GM12878 (cell line): Measurements from ENCODE around the gene MRPL32. TPM values are rescaled to one million over a fixed set of nuclear protein-coding genes. Genes with fewer than 3 reads are reported as not detected.

Experiments
- ATAC-seq: fragments of 200-7000 bp; cut with Tn5 transposase; 3 replicates; pipeline ENCODE4 v1.9.1; 2020; ENCODE audit warnings: mild to moderate bottlenecking, moderate library complexity
- BruUV-seq: library from RNA; stranded (reverse); fragments of 400-500 nt; replicated peaks from 2 replicates; lab custom pipeline; 2021; lab: Mats Ljungman, UMichigan
- CTCF ChIA-PET: fragments of 300-600 bp; sonication (Branson Sonifier 250); formaldehyde crosslinking; extraction: SDS; loops from one replicate; lab custom pipeline; 2021; ENCODE audit warnings: inconsistent platforms; lab: Yijun Ruan, JAX
- POLR2A ChIA-PET: fragments of 350-600 bp; formaldehyde crosslinking; extraction: SDS; loops from one replicate; lab custom pipeline; 2021; ENCODE audit warnings: inconsistent platforms; lab: Charles Lee
- RAD21 ChIA-PET: fragments of 300-600 bp; sonication (Branson Sonifier 250); formaldehyde crosslinking; loops from one replicate; lab custom pipeline; 2023; ENCODE audit warnings: antibody characterized with exemption; ENCODE audit not compliant: unreplicated experiment; lab: Charles Lee
- SMC1A ChIA-PET: fragments of 300-600 bp; sonication (Branson Sonifier 250); formaldehyde crosslinking; loops from one replicate; lab custom pipeline; 2023; ENCODE audit not compliant: unreplicated experiment, uncharacterized antibody; lab: Charles Lee
- DNase-seq: peaks from one replicate; pipeline ENCODE4 v3.0.0-alpha.2; 2011; ENCODE audit warnings: low read depth, low spot score
- FAIRE-seq: peaks from 3 replicates; lab custom pipeline; 2011; peaks lifted over from hg19 to GRCh38; lab: Jason Lieb, UNC
- H2AFZ ChIP-seq: 2 replicates; pipeline ENCODE4 v1.6.0; 2011; ENCODE audit warnings: low read depth, low read length, control low read depth; ENCODE audit not compliant: control insufficient read depth
- H3K27ac ChIP-seq: 2 replicates; pipeline ENCODE4 v1.5.1; 2011; ENCODE audit warnings: control low read depth; ENCODE audit not compliant: control insufficient read depth, insufficient read depth
- H3K27me3 ChIP-seq, 2 experiments: replicated peaks in 1 of 2; 2 replicates each; pipeline versions ENCODE4 v1.6.0 to v1.6.1; 2011; ENCODE audit warnings: low read length in 1 of 2; ENCODE audit not compliant: control insufficient read depth in 2 of 2, insufficient read depth in 2 of 2
- H3K36me3 ChIP-seq, 2 experiments: 2 replicates each; pipeline ENCODE4 v1.5.1; 2011; ENCODE audit warnings: low read length in 1 of 2; ENCODE audit not compliant: control insufficient read depth in 2 of 2, insufficient read depth in 2 of 2
- H3K4me1 ChIP-seq: 2 replicates; pipeline ENCODE4 v1.6.1; 2011; ENCODE audit warnings: mild to moderate bottlenecking, low read length, moderate library complexity, mixed read lengths; ENCODE audit not compliant: control insufficient read depth, insufficient read depth
- H3K4me2 ChIP-seq: 2 replicates; pipeline ENCODE4 v1.6.0; 2011; ENCODE audit warnings: control low read depth; ENCODE audit not compliant: control insufficient read depth, insufficient read depth
- H3K4me3 ChIP-seq: fragments of 200-600 bp; sonication (generic); 2 replicates; pipeline ENCODE4 v1.5.1; 2016
- H3K79me2 ChIP-seq: 2 replicates; pipeline ENCODE4 v1.6.0; 2011; ENCODE audit warnings: low read length; ENCODE audit not compliant: control insufficient read depth, insufficient read depth
- H3K9ac ChIP-seq: 2 replicates; pipeline ENCODE4 v1.8.0; 2011; ENCODE audit warnings: low read length, control low read depth, mixed read lengths; ENCODE audit not compliant: control insufficient read depth, insufficient read depth
- H3K9me3 ChIP-seq: replicated peaks from 3 replicates; pipeline ENCODE4 v1.5.1; 2011; ENCODE audit warnings: mild to moderate bottlenecking, low read length; ENCODE audit not compliant: control insufficient read depth, insufficient read depth
- H4K20me1 ChIP-seq: 2 replicates; pipeline ENCODE4 v1.6.0; 2011; ENCODE audit not compliant: control insufficient read depth, insufficient read depth
- NRF1 ChIP-seq: conservative IDR thresholded peaks from 2 replicates; pipeline ENCODE4 v1.6.1; 2011; ENCODE audit warnings: mild to moderate bottlenecking, low read depth, low read length, improper control_type of control experiment
- ZNF274 ChIP-seq: IDR thresholded peaks from one replicate; pipeline ENCODE4 v1.8.0; 2011; ENCODE audit not compliant: insufficient read length, insufficient read depth
- WGBS: methylation state at CpG from one replicate; pipeline ENCODE4 v1.1.6; 2016; ENCODE audit warnings: low lambda C conversion rate; ENCODE audit not compliant: insufficient replicate concordance, insufficient coverage; ENCODE audit errors: missing lambda C conversion rate; 5-methylcytosine and 5-hydroxymethylcytosine counted together
- in situ Hi-C: fragments of 300-500 bp; cut with MboI; formaldehyde crosslinking; loops from 9 replicates; pipeline ENCODE4 v1.14.3; 2018; ENCODE audit warnings: mixed read lengths
- intact Hi-C: fragments of 100-400 bp; cut with micrococcal nuclease; formaldehyde crosslinking; loops from one replicate; pipeline ENCODE4 v1.14.2; 2022; ENCODE audit not compliant: unreplicated experiment
- polyA plus RNA-seq, 11 experiments: library from polyadenylated mRNA; depleted of rRNA in 4 of 11; unstranded in 6 of 11; stranded (reverse) in 5 of 11; fragments of >200 nt; fragmentation: Nextera tagmentation in 4 of 11; fragmentation: Illumina TruSeq in 1 of 11; extraction: Ambion mirVana in 4 of 11; extraction: Trizol in 1 of 11; gene quantifications; 1 replicate in 1 of 11; 2 replicates in 10 of 11; pipeline versions ENCODE4 v1.2.1 to v1.2.3, GENCODE V29; 2011 to 2016; ENCODE audit warnings: inconsistent platforms in 2 of 11, missing spikeins in 2 of 11, low read depth in 1 of 11
- total RNA-seq, 4 experiments: library from RNA; depleted of rRNA in 3 of 4; stranded (reverse); fragments of >200 nt in 3 of 4; fragmentation: Illumina TruSeq in 1 of 4; extraction: Trizol in 1 of 4; gene quantifications; 2 replicates each; pipeline versions ENCODE4 v1.2.1 to v1.2.3, GENCODE V29; 2013 to 2021
- TF ChIP-seq, protein P1 (sequence below): IDR thresholded peaks from 2 replicates; pipeline ENCODE4 v1.6.1; 2011; ENCODE audit warnings: borderline replicate concordance, low read depth, mild to moderate bottlenecking, moderate library complexity, mixed read lengths, low read length; ENCODE audit not compliant: insufficient read depth; ENCODE audit errors: extremely low read length

Gene MRPL32
- total and polyA plus RNA-seq, 10 of the 15 experiments (the other 5 are each of a cell fraction or from before 2014, with no cell fraction given): 65.3 to 339 (median 112) TPM

DNA sequence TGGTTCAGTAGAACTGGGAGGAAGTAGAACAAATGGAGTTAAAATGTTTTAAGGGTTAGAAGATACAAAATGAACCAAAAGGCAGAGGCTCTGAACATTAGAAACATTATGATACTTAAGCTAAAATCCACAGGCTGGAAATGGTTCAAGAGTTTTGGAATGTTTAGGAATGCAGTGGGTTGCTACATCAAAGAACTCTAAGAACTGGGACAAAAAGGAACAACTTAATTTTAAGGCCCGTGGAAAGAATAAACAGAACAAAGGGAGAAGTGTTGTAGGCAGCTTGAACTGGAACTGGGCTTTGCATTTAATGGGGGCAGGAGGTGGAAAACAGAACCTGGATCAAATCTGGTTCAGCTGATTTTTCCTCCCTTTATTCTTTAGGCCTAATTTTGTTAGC is 16.8 kb upstream of the MRPL32 start:
- Histone ChIP-seq H3K36me3 (peaks cover 7 to 10% of the 10 kb centered on the region in 2 experiments), H3K4me1 (peaks cover 15% of the 10 kb centered on the region), H3K27me3 (no peaks in the 10 kb centered on the region)
- no peak for DNase-seq
- POLR2A ChIA-PET: interaction anchor here (0.6 to 1.9 kb wide), 3 partner anchors 9 to 925 kb away, joined by 3 to 5 read pairs (median 5); partner anchors contain the start of genes MRPL32 and PSMA2
- no peak for TF ChIP-seq NRF1
- TF ChIP-seq, all 136 proteins: peak for 0
- Histone ChIP-seq H3K9me3 (no peaks in the 10 kb centered on the region), H3K4me3 (no peak overlapping the region), H3K27ac (no peak overlapping the region), H2AFZ (no peak overlapping the region), H3K9ac (no peak overlapping the region), H3K4me2 (no peak overlapping the region), H4K20me1 (no peaks in the 10 kb centered on the region), H3K79me2 (peaks cover 2% of the 10 kb centered on the region; the same call in 1 of the 2 replicates)
- 0% methylated on average over 1 of the region's 1 CpG for WGBS
- no TSS peak for BruUV-seq
- in situ Hi-C loops (no loop called here), intact Hi-C loops (no loop called here)
- ChIA-PET SMC1A (interaction anchor here (1.2 to 6.1 kb wide), 4 partner anchors 10 to 26 kb away, joined by 3 to 34 read pairs (median 19); partner anchors contain the start of genes MRPL32 and PSMA2), CTCF (interaction anchor here (1.5 to 2.0 kb wide), 3 partner anchors 9 to 346 kb away, joined by 3 to 6 read pairs (median 5); no protein-coding TSS in a partner anchor), RAD21 (no interaction called here)
- no peak for FAIRE-seq
- ATAC-seq: no peak

- in situ Hi-C loops: no loop called here
- TF ChIP-seq ZNF274: no peak
- TF ChIP-seq, protein P1, sequence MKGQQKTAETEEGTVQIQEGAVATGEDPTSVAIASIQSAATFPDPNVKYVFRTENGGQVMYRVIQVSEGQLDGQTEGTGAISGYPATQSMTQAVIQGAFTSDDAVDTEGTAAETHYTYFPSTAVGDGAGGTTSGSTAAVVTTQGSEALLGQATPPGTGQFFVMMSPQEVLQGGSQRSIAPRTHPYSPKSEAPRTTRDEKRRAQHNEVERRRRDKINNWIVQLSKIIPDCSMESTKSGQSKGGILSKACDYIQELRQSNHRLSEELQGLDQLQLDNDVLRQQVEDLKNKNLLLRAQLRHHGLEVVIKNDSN: no peak
- TF ChIP-seq, all 136 proteins: peak for 0
- no peaks in the 10 kb centered on the region for H3K4me1 ChIP-seq
- no peaks in the 10 kb centered on the region for H3K27me3 ChIP-seq
- no peak overlapping the region for H3K9ac ChIP-seq
- no peak overlapping the region for H3K4me2 ChIP-seq
- SMC1A ChIA-PET: interaction anchor here (1.4 to 4.1 kb wide), 3 partner anchors 10 to 13 kb away, joined by 5 to 30 read pairs (median 11); partner anchors contain the start of genes MRPL32 and PSMA2
- POLR2A ChIA-PET: interaction anchor here (6.1 kb wide), 1 partner anchor 12 kb away, joined by 50 read pairs; the partner anchor contains the start of genes MRPL32 and PSMA2
- H3K4me3 ChIP-seq: no peak overlapping the region
- peaks cover 5 to 26% of the 10 kb centered on the region in 2 experiments for H3K36me3 ChIP-seq
- WGBS: 80% methylated on average over 3 of the region's 3 CpGs
- RAD21 ChIA-PET: interaction anchor here (0.5 to 1.0 kb wide), 2 partner anchors 19 to 440 kb away, joined by 3 read pairs; no protein-coding TSS in a partner anchor
- CTCF ChIA-PET: interaction anchor here (1.2 to 3.5 kb wide), 3 partner anchors 9 to 13 kb away, joined by 5 to 13 read pairs (median 9); partner anchors contain the start of genes C7orf25, MRPL32 and PSMA2
- no peak overlapping the region for H2AFZ ChIP-seq
- FAIRE-seq (no peak), ATAC-seq (no peak), DNase-seq (no peak)
- H3K27ac ChIP-seq: no peak overlapping the region
- BruUV-seq: no TSS peak
- no peaks in the 10 kb centered on the region for H4K20me1 ChIP-seq
- H3K9me3 ChIP-seq: no peaks in the 10 kb centered on the region
- intact Hi-C loops: no loop called here
- H3K79me2 ChIP-seq: peaks cover 36% of the 10 kb centered on the region
Measured at GRCh38 chr7:42922017-42922753, 10.0 kb upstream of the MRPL32 start.
